Ishikawa (cell line): ENCODE results near the gene CLDND2.

Source experiments
- CEBPB ChIP-seq: IDR thresholded peaks from 2 replicates; pipeline ENCODE4 v1.6.1; 2012
- CREB1 ChIP-seq: IDR thresholded peaks from 2 replicates; pipeline ENCODE4 v1.6.1; 2012; ENCODE audit warnings: low read depth
- EGR1 ChIP-seq: IDR thresholded peaks from 2 replicates; pipeline ENCODE4 v1.6.1; 2012
- EP300 ChIP-seq: IDR thresholded peaks from 2 replicates; pipeline ENCODE4 v1.6.1; 2012; ENCODE audit warnings: borderline replicate concordance
- FOXM1 ChIP-seq: IDR thresholded peaks from 2 replicates; pipeline ENCODE4 v1.6.1; 2012; ENCODE audit warnings: low read depth, borderline replicate concordance
- NFIC ChIP-seq: IDR thresholded peaks from 2 replicates; pipeline ENCODE4 v1.6.1; 2012
- RAD21 ChIP-seq: IDR thresholded peaks from 2 replicates; pipeline ENCODE4 v1.6.1; 2012; ENCODE audit warnings: low read depth
- TAF1 ChIP-seq: IDR thresholded peaks from 2 replicates; pipeline ENCODE4 v1.6.1; 2012; ENCODE audit warnings: low read depth, mild to moderate bottlenecking
- TCF12 ChIP-seq: IDR thresholded peaks from 2 replicates; pipeline ENCODE4 v1.6.1; 2012; ENCODE audit warnings: low read depth
- TEAD4 ChIP-seq: IDR thresholded peaks from 2 replicates; pipeline ENCODE4 v1.6.1; 2012
- YY1 ChIP-seq: IDR thresholded peaks from 2 replicates; pipeline ENCODE4 v1.6.1; 2012; ENCODE audit warnings: low read depth
- ZBTB7A ChIP-seq: IDR thresholded peaks from 2 replicates; pipeline ENCODE4 v1.6.1; 2012; ENCODE audit warnings: low read depth
- TF ChIP-seq, protein P1 (sequence below): IDR thresholded peaks from 2 replicates; pipeline ENCODE4 v1.6.1; 2012
- TF ChIP-seq, protein P2 (sequence below): IDR thresholded peaks from 2 replicates; pipeline ENCODE4 v1.6.1; 2012
- TF ChIP-seq, protein P3 (sequence below): IDR thresholded peaks from 2 replicates; pipeline ENCODE4 v1.6.1; 2012; ENCODE audit warnings: low read depth, mild to moderate bottlenecking

Gene CLDND2

GRCh38 chr19:51326216-51327065, 42.4 kb downstream of the CLDND2 start:
- TF ChIP-seq RAD21: no peak
- TF ChIP-seq, protein P1, sequence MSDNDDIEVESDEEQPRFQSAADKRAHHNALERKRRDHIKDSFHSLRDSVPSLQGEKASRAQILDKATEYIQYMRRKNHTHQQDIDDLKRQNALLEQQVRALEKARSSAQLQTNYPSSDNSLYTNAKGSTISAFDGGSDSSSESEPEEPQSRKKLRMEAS: no peak
- TF ChIP-seq CEBPB: no peak
- no peak for TF ChIP-seq NFIC
- no peak for TF ChIP-seq YY1
- TF ChIP-seq, protein P2, sequence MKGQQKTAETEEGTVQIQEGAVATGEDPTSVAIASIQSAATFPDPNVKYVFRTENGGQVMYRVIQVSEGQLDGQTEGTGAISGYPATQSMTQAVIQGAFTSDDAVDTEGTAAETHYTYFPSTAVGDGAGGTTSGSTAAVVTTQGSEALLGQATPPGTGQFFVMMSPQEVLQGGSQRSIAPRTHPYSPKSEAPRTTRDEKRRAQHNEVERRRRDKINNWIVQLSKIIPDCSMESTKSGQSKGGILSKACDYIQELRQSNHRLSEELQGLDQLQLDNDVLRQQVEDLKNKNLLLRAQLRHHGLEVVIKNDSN: no peak
- TF ChIP-seq CREB1: no peak
- no peak for TF ChIP-seq TEAD4
- no peak for TF ChIP-seq EP300
- TF ChIP-seq, protein P3, sequence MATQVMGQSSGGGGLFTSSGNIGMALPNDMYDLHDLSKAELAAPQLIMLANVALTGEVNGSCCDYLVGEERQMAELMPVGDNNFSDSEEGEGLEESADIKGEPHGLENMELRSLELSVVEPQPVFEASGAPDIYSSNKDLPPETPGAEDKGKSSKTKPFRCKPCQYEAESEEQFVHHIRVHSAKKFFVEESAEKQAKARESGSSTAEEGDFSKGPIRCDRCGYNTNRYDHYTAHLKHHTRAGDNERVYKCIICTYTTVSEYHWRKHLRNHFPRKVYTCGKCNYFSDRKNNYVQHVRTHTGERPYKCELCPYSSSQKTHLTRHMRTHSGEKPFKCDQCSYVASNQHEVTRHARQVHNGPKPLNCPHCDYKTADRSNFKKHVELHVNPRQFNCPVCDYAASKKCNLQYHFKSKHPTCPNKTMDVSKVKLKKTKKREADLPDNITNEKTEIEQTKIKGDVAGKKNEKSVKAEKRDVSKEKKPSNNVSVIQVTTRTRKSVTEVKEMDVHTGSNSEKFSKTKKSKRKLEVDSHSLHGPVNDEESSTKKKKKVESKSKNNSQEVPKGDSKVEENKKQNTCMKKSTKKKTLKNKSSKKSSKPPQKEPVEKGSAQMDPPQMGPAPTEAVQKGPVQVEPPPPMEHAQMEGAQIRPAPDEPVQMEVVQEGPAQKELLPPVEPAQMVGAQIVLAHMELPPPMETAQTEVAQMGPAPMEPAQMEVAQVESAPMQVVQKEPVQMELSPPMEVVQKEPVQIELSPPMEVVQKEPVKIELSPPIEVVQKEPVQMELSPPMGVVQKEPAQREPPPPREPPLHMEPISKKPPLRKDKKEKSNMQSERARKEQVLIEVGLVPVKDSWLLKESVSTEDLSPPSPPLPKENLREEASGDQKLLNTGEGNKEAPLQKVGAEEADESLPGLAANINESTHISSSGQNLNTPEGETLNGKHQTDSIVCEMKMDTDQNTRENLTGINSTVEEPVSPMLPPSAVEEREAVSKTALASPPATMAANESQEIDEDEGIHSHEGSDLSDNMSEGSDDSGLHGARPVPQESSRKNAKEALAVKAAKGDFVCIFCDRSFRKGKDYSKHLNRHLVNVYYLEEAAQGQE: no peak
- no peak for TF ChIP-seq TAF1
- no peak for TF ChIP-seq ZBTB7A
- TF ChIP-seq TCF12: no peak
- TF ChIP-seq FOXM1: no peak
- TF ChIP-seq EGR1: no peak

- TF ChIP-seq FOXM1 (no peak), TAF1 (no peak), RAD21 (no peak), EP300 (no peak), NFIC (no peak), EGR1 (no peak), TCF12 (no peak), ZBTB7A (no peak), CEBPB (no peak), TEAD4 (no peak), YY1 (no peak), CREB1 (no peak)
- TF ChIP-seq, protein P3: no peak
- TF ChIP-seq, protein P2: no peak
- TF ChIP-seq, protein P1: no peak
Measured at GRCh38 chr19:51325161-51325976, 43.4 kb downstream of the CLDND2 start.

GRCh38 chr19:51324167-51324481, 44.7 kb downstream of the CLDND2 start:
- TF ChIP-seq NFIC (no peak), CEBPB (no peak), FOXM1 (no peak), ZBTB7A (no peak), RAD21 (no peak), TAF1 (no peak), YY1 (no peak), EP300 (no peak)
- TF ChIP-seq, protein P2: no peak
- TF ChIP-seq, protein P3: no peak
